Right lobe of liver (tissue), 4 donors: Measurements from ENCODE around the gene MYRIP.

ENCODE experiments used
- POLR2A ChIP-seq: fragments of 450-650 bp; IDR thresholded peaks from one replicate; pipeline ENCODE4 v1.6.1; 2017; ENCODE audit warnings: antibody characterized with exemption, mild to moderate bottlenecking
- TF ChIP-seq, protein P1 (sequence below), 4 donors: fragments of 200-600 bp in 3 of 4; fragments of 450-650 bp in 1 of 4; IDR thresholded peaks; one replicate each; pipeline versions ENCODE4 v1.5.1 to v1.8.0; 2016 to 2022; ENCODE audit warnings: antibody characterized with exemption in 4 of 4, mild to moderate bottlenecking in 2 of 4
- donor health status: DM: no; HTN: no; CAD: no.
- donor health status: DM: no; HTN: no; CAD: no.
- donor health status: DM: no; HTN: yes; CAD: no.

DNA sequence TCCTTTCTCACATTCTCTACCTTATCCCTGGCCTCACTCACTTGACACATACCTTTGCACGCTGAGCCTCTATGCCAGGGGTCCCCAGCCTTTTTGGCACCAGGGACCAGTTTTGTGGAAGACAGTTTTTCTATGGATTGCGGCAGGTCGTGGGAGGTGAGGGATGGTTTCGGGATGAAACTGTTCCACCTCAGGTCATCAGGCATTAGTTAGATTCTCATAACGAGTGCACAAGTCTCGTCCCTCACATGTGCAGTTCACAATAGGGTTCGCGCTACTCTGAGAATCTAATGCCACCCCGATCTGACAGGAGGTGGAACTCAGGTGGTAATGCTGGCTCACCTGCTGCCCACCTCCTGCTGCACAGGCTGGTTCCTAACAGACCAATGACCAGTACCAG lies 387.6 kb downstream of the MYRIP start:
- TF ChIP-seq, protein P1, sequence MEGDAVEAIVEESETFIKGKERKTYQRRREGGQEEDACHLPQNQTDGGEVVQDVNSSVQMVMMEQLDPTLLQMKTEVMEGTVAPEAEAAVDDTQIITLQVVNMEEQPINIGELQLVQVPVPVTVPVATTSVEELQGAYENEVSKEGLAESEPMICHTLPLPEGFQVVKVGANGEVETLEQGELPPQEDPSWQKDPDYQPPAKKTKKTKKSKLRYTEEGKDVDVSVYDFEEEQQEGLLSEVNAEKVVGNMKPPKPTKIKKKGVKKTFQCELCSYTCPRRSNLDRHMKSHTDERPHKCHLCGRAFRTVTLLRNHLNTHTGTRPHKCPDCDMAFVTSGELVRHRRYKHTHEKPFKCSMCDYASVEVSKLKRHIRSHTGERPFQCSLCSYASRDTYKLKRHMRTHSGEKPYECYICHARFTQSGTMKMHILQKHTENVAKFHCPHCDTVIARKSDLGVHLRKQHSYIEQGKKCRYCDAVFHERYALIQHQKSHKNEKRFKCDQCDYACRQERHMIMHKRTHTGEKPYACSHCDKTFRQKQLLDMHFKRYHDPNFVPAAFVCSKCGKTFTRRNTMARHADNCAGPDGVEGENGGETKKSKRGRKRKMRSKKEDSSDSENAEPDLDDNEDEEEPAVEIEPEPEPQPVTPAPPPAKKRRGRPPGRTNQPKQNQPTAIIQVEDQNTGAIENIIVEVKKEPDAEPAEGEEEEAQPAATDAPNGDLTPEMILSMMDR (IDR thresholded peaks at IDR 0.05): no peak
- TF ChIP-seq POLR2A: no peak
